CD4-positive, alpha-beta memory T cell (primary cell): Measurements from ENCODE around the gene BFSP1. TPM values are rescaled to one million over a fixed set of nuclear protein-coding genes. Genes with fewer than 3 reads are reported as not detected.
A peak's percentile ranks its signal among the peaks of the same experiment; 100 is the strongest.

Source experiments
- CTCF ChIA-PET: fragments of 350-600 bp; sonication (Branson Sonifier 250); formaldehyde crosslinking; loops from one replicate; lab custom pipeline; 2021; ENCODE audit warnings: inconsistent platforms; ENCODE audit not compliant: partially characterized antibody; lab: Charles Lee
- POLR2A ChIA-PET: fragments of 350-600 bp; sonication (Branson Sonifier 250); formaldehyde crosslinking; loops from one replicate; lab custom pipeline; 2021; ENCODE audit not compliant: partially characterized antibody; lab: Charles Lee
- DNase-seq, 5 donors: peaks; one replicate each; pipeline versions ENCODE4 v3.0.0 to v3.0.0-alpha.2; 2020 to 2022; ENCODE audit warnings: mixed read lengths in 1 of 5
- H3K27ac ChIP-seq: one replicate; pipeline ENCODE4 v1.7.0; 2013; ENCODE audit warnings: low read depth, low read length
- H3K27me3 ChIP-seq: 2 replicates; pipeline ENCODE4 v1.7.0; 2013; ENCODE audit warnings: mild to moderate bottlenecking, low read length, moderate library complexity; ENCODE audit not compliant: insufficient read depth
- H3K36me3 ChIP-seq: 2 replicates; pipeline ENCODE4 v1.7.0; 2013; ENCODE audit warnings: mild to moderate bottlenecking, low read length, moderate library complexity; ENCODE audit not compliant: insufficient read depth
- H3K4me1 ChIP-seq: 2 replicates; pipeline ENCODE4 v1.7.0; 2013; ENCODE audit warnings: mild to moderate bottlenecking, low read length, moderate library complexity; ENCODE audit not compliant: insufficient read depth
- H3K4me3 ChIP-seq, 2 donors: one replicate each; pipeline ENCODE4 v1.7.0; 2013; ENCODE audit warnings: low read length in 2 of 2, mild to moderate bottlenecking in 1 of 2
- H3K9me3 ChIP-seq, 2 donors: one replicate each; pipeline ENCODE4 v1.7.0; 2013; ENCODE audit warnings: low read length in 2 of 2, control low read depth in 1 of 2; ENCODE audit not compliant: control insufficient read depth in 1 of 2
- H3K27ac Mint-ChIP-seq, 7 donors: one replicate each; pipeline ENCODE4 v1.8.0; 2020 to 2021; ENCODE audit warnings: mixed read lengths in 7 of 7, mild to moderate bottlenecking in 6 of 7, inconsistent platforms in 3 of 7, moderate library complexity in 3 of 7
- H3K27me3 Mint-ChIP-seq, 2 donors: one replicate each; pipeline ENCODE4 v1.8.0; 2020 to 2021; ENCODE audit warnings: mixed read lengths in 2 of 2
- H3K36me3 Mint-ChIP-seq, 2 donors: one replicate each; pipeline ENCODE4 v1.8.0; 2020 to 2021; ENCODE audit warnings: mixed read lengths in 2 of 2, inconsistent platforms in 1 of 2, mild to moderate bottlenecking in 1 of 2
- H3K4me1 Mint-ChIP-seq, 4 donors: one replicate each; pipeline ENCODE4 v1.8.0; 2020 to 2021; ENCODE audit warnings: mixed read lengths in 4 of 4, mild to moderate bottlenecking in 1 of 4
- H3K4me3 Mint-ChIP-seq, 8 donors: one replicate each; pipeline ENCODE4 v1.8.0; 2020 to 2021; ENCODE audit warnings: mixed read lengths in 8 of 8, mild to moderate bottlenecking in 7 of 8, moderate library complexity in 6 of 8, inconsistent platforms in 3 of 8
- H3K9me3 Mint-ChIP-seq, 8 donors: one replicate each; pipeline ENCODE4 v1.8.0; 2020 to 2021; ENCODE audit warnings: mixed read lengths in 8 of 8, mild to moderate bottlenecking in 5 of 8, inconsistent platforms in 3 of 8, moderate library complexity in 1 of 8
- intact Hi-C: fragments of 100-400 bp; cut with micrococcal nuclease; formaldehyde crosslinking; loops from one replicate; pipeline ENCODE4 v1.15.1; 2023
- polyA plus RNA-seq, 2 donors: library from polyadenylated mRNA; unstranded; fragments of 300-500 nt; fragmentation: Illumina TruSeq; gene quantifications; one replicate each; pipeline ENCODE4 v1.2.3, GENCODE V29; 2021
- total RNA-seq, 2 experiments: library from RNA; stranded (reverse); gene quantifications; one replicate each; pipeline ENCODE4 v1.2.3, GENCODE V29; 2021

Gene BFSP1
- total and polyA plus RNA-seq, 4 experiments from 2014 or later: 0.21 to 0.96 (median 0.91) TPM

- POLR2A ChIA-PET: interaction anchor here (0.6 to 3.5 kb wide), 15 partner anchors 19 to 961 kb away, joined by 3 to 20 read pairs (median 3); partner anchors contain the start of genes DSTN, DZANK1, POLR3F and RRBP1
- Mint-ChIP-seq H3K27ac (peak overlapping the region; percentile 89 to 95 (median 92)), H3K9me3 (peaks cover 0 to 2% (median 0%) of the 10 kb centered on the region in 8 donors), H3K27me3 (no peaks in the 10 kb centered on the region), H3K4me1 (peaks cover 27 to 56% (median 39%) of the 10 kb centered on the region in 4 donors), H3K36me3 (no peaks in the 10 kb centered on the region), H3K4me3 (peak overlapping the region; percentile 89 to 97 (median 92))
- no peaks in the 10 kb centered on the region for H3K9me3 ChIP-seq
- H3K27me3 ChIP-seq: no peaks in the 10 kb centered on the region
- H3K4me1 ChIP-seq: peaks cover 50% of the 10 kb centered on the region
- DNase-seq: peak in 2 of 5 donors; percentile 7 to 62
- peak overlapping the region in 1 of 2 donors; percentile 55 for H3K4me3 ChIP-seq
- CTCF ChIA-PET: interaction anchor here (0.7 to 4.9 kb wide), 33 partner anchors 8 to 781 kb away, joined by 3 to 141 read pairs (median 6); partner anchors contain the start of genes BFSP1 and RRBP1
- H3K36me3 ChIP-seq: no peaks in the 10 kb centered on the region
- intact Hi-C loops: loop anchor here (1.0 to 2.0 kb wide), 7 partner anchors 31 to 490 kb away; partner anchors contain the start of gene RRBP1
- peak overlapping the region; percentile 54 for H3K27ac ChIP-seq
Observed at GRCh38 chr20:17505636-17506517, 25.3 kb downstream of the BFSP1 start.

- Histone ChIP-seq H3K4me1 (peaks cover 46% of the 10 kb centered on the region), H3K9me3 (no peaks in the 10 kb centered on the region), H3K27me3 (no peaks in the 10 kb centered on the region), H3K36me3 (no peaks in the 10 kb centered on the region), H3K27ac (peak overlapping the region; percentile 54), H3K4me3 (peak overlapping the region; percentile 55 to 63)
- ChIA-PET POLR2A (interaction anchor here (0.8 to 3.5 kb wide), 16 partner anchors 20 to 962 kb away, joined by 3 to 20 read pairs (median 4); partner anchors contain the start of genes BFSP1, DSTN, DZANK1 and POLR3F), CTCF (interaction anchor here (0.6 to 4.9 kb wide), 41 partner anchors 9 to 1289 kb away, joined by 3 to 141 read pairs (median 5); partner anchors contain the start of genes BFSP1, DSTN and RRBP1)
- H3K9me3 Mint-ChIP-seq: peaks cover 0 to 2% (median 0%) of the 10 kb centered on the region in 8 donors
- peak; percentile 57 to 74 (median 69) for DNase-seq
- peaks cover 25 to 54% (median 39%) of the 10 kb centered on the region in 4 donors for H3K4me1 Mint-ChIP-seq
- intact Hi-C loops: loop anchor here (1.0 to 2.0 kb wide), 7 partner anchors 32 to 491 kb away; partner anchors contain the start of gene RRBP1
- no peaks in the 10 kb centered on the region for H3K27me3 Mint-ChIP-seq
- H3K27ac Mint-ChIP-seq: peak overlapping the region; percentile 89 to 95 (median 92)
- no peaks in the 10 kb centered on the region for H3K36me3 Mint-ChIP-seq
- peak overlapping the region; percentile 89 to 97 (median 92) for H3K4me3 Mint-ChIP-seq
Observed at GRCh38 chr20:17504898-17505635, 26.1 kb downstream of the BFSP1 start.

- POLR2A ChIA-PET: interaction anchor here (1.0 to 3.5 kb wide), 11 partner anchors 21 to 783 kb away, joined by 3 to 20 read pairs (median 4); partner anchors contain the start of genes BFSP1 and DSTN
- Mint-ChIP-seq H3K27ac (peak overlapping the region; percentile 89 to 95 (median 92)), H3K4me3 (peak overlapping the region; percentile 89 to 97 (median 92)), H3K36me3 (no peaks in the 10 kb centered on the region), H3K9me3 (peaks cover 0 to 2% (median 0%) of the 10 kb centered on the region in 8 donors), H3K27me3 (no peaks in the 10 kb centered on the region), H3K4me1 (peaks cover 25 to 54% (median 38%) of the 10 kb centered on the region in 4 donors)
- no peaks in the 10 kb centered on the region for H3K36me3 ChIP-seq
- H3K27ac ChIP-seq: no peak overlapping the region
- intact Hi-C loops: loop anchor here (2.0 kb wide), 1 partner anchor 65 kb away; no protein-coding TSS in a partner anchor
- no peaks in the 10 kb centered on the region for H3K9me3 ChIP-seq
- peak overlapping the region in 1 of 2 donors; percentile 55 for H3K4me3 ChIP-seq
- CTCF ChIA-PET: interaction anchor here (0.6 to 4.9 kb wide), 34 partner anchors 8 to 1289 kb away, joined by 3 to 141 read pairs (median 6); partner anchors contain the start of genes BFSP1, DSTN and RRBP1
- H3K27me3 ChIP-seq: no peaks in the 10 kb centered on the region
- H3K4me1 ChIP-seq: peaks cover 46% of the 10 kb centered on the region
- DNase-seq: no peak
Observed at GRCh38 chr20:17504066-17504897, 26.9 kb downstream of the BFSP1 start.

GRCh38 chr20:17503301-17504065 is 27.7 kb downstream of the BFSP1 start:
- peaks cover 46% of the 10 kb centered on the region for H3K4me1 ChIP-seq
- CTCF ChIA-PET: interaction anchor here (1.0 to 4.9 kb wide), 18 partner anchors 9 to 1290 kb away, joined by 3 to 141 read pairs (median 11); partner anchors contain the start of genes DSTN and RRBP1
- no peak overlapping the region for H3K27ac ChIP-seq
- Mint-ChIP-seq H3K4me3 (peak overlapping the region in 7 of 8 donors; percentile 9 to 97 (median 91)), H3K27me3 (no peaks in the 10 kb centered on the region), H3K27ac (peak overlapping the region in 6 of 7 donors; percentile 50 to 94 (median 83)), H3K4me1 (peaks cover 25 to 54% (median 38%) of the 10 kb centered on the region in 4 donors), H3K36me3 (no peaks in the 10 kb centered on the region), H3K9me3 (peaks cover 0 to 2% (median 0%) of the 10 kb centered on the region in 8 donors)
- peak in 3 of 5 donors; percentile 28 to 48 (median 41) for DNase-seq
- POLR2A ChIA-PET: interaction anchor here (1.4 to 3.5 kb wide), 2 partner anchors 27 to 67 kb away, joined by 6 to 20 read pairs; partner anchors contain the start of genes BFSP1 and DSTN
- no peak overlapping the region for H3K4me3 ChIP-seq
- H3K36me3 ChIP-seq: no peaks in the 10 kb centered on the region
- no peaks in the 10 kb centered on the region for H3K27me3 ChIP-seq
- intact Hi-C loops: loop anchor here (2.0 kb wide), 1 partner anchor 65 kb away; no protein-coding TSS in a partner anchor
- H3K9me3 ChIP-seq: no peaks in the 10 kb centered on the region

GRCh38 chr20:17502105-17502504 is 29.1 kb downstream of the BFSP1 start:
- Histone ChIP-seq H3K9me3 (no peaks in the 10 kb centered on the region), H3K27me3 (no peaks in the 10 kb centered on the region), H3K4me1 (peaks cover 41% of the 10 kb centered on the region), H3K4me3 (no peak overlapping the region), H3K27ac (no peak overlapping the region), H3K36me3 (no peaks in the 10 kb centered on the region)
- no peak for DNase-seq
- Mint-ChIP-seq H3K4me3 (no peak overlapping the region), H3K4me1 (peaks cover 22 to 44% (median 32%) of the 10 kb centered on the region in 4 donors), H3K27ac (peak overlapping the region in 2 of 7 donors; percentile 25 to 31), H3K36me3 (no peaks in the 10 kb centered on the region), H3K27me3 (no peaks in the 10 kb centered on the region), H3K9me3 (peaks cover 0 to 2% (median 0%) of the 10 kb centered on the region in 8 donors)
- intact Hi-C loops: no loop called here
- POLR2A ChIA-PET: no interaction called here
- CTCF ChIA-PET: interaction anchor here (0.8 to 4.9 kb wide), 4 partner anchors 10 to 396 kb away, joined by 3 to 141 read pairs (median 6); partner anchors contain the start of gene RRBP1
